Heart left ventricle (tissue), 16 donors: ENCODE data around the gene BMP3. TPM values are rescaled to one million over a fixed set of nuclear protein-coding genes. Genes with fewer than 3 reads are reported as not detected.

Source experiments
- ATAC-seq, 4 donors: fragments of 200-7000 bp; cut with Tn5 transposase; one replicate each; pipeline ENCODE4 v1.9.1; 2020 to 2022; ENCODE audit warnings: moderate library complexity in 4 of 4, mild to moderate bottlenecking in 3 of 4, moderate number of reproducible peaks in 1 of 4
- DNase-seq, 5 donors: peaks; one replicate each; pipeline ENCODE4 v3.0.0-alpha.2; 2020
- H3K27ac ChIP-seq, 12 donors: fragments of 200-600 bp; sonication (generic) in 4 of 12; one replicate each; pipeline versions ENCODE4 v1.5.0 to v1.8.0; 2016 to 2022; ENCODE audit warnings: mild to moderate bottlenecking in 2 of 12
- H3K27me3 ChIP-seq, 9 donors: fragments of 200-600 bp; sonication (generic) in 2 of 9; one replicate each; pipeline versions ENCODE4 v1.5.1 to v1.8.0; 2016 to 2022; ENCODE audit warnings: mild to moderate bottlenecking in 3 of 9
- H3K36me3 ChIP-seq, 9 donors: fragments of 200-600 bp; sonication (generic) in 2 of 9; one replicate each; pipeline versions ENCODE4 v1.5.0 to v1.8.0; 2018 to 2022; ENCODE audit warnings: mild to moderate bottlenecking in 2 of 9
- H3K4me1 ChIP-seq, 12 donors: fragments of 200-600 bp; sonication (generic) in 4 of 12; one replicate each; pipeline versions ENCODE4 v1.5.0 to v1.8.0; 2016 to 2022; ENCODE audit warnings: mild to moderate bottlenecking in 3 of 12
- H3K4me3 ChIP-seq, 12 donors: fragments of 200-600 bp; sonication (generic) in 4 of 12; one replicate each; pipeline versions ENCODE4 v1.5.0 to v1.8.0; 2017 to 2022; ENCODE audit warnings: mild to moderate bottlenecking in 9 of 12, moderate library complexity in 4 of 12
- H3K9me3 ChIP-seq, 12 donors: fragments of 200-600 bp; sonication (generic) in 4 of 12; one replicate each; pipeline versions ENCODE4 v1.5.0 to v1.8.0; 2016 to 2022; ENCODE audit warnings: mild to moderate bottlenecking in 1 of 12
- CTCF ChIP-seq, 12 donors: fragments of 200-600 bp; sonication (generic) in 4 of 12; IDR thresholded peaks; one replicate each; pipeline versions ENCODE4 v1.5.0 to v1.8.0; 2018 to 2022; ENCODE audit warnings: antibody characterized with exemption in 12 of 12, mild to moderate bottlenecking in 5 of 12
- POLR2A ChIP-seq, 2 donors: fragments of 450-650 bp; IDR thresholded peaks; one replicate each; pipeline ENCODE4 v1.6.1; 2017; ENCODE audit warnings: antibody characterized with exemption in 2 of 2, mild to moderate bottlenecking in 2 of 2, moderate library complexity in 2 of 2
- WGBS, 4 donors: extraction: QIAGEN DNeasy Blood & Tissue Kit in 2 of 4; methylation state at CpG; one replicate each; pipeline versions ENCODE4 v1.1.5 to v1.1.7; 2013 to 2018; 5-methylcytosine and 5-hydroxymethylcytosine counted together
- intact Hi-C, 10 donors: fragments of 100-400 bp; cut with DNase I; formaldehyde crosslinking; loops; one replicate each; pipeline versions ENCODE4 v1.11.1 to v1.14.2; 2022
- polyA plus RNA-seq, 2 donors: library from polyadenylated mRNA; stranded (reverse); fragments of 200-250 nt; gene quantifications; one replicate each; pipeline ENCODE4 v1.2.3, GENCODE V29; 2013
- total RNA-seq, 9 donors: library from RNA; depleted of rRNA in 2 of 9; stranded (reverse); fragments of >200 nt in 2 of 9; fragmentation: NEBNext Ultra II Directional in 3 of 9; extraction: Animal tissue kit (Norgen Biotek cat#: 25700) in 3 of 9; gene quantifications; one replicate each; pipeline versions ENCODE4 v1.1.0 to v1.2.4, GENCODE V29; 2016 to 2023
- donor health status: ischemic (EF 13 %, LVEDD 7.1; RV severe dilation, severe dysfunction).
- donor health status: healthy with polysubstance abuse.
- donor health status: DM: no; HTN: yes; CAD: no.
- donor health status: DM: no; HTN: no; CAD: no.
- donor health status: ischemic (EF 25% LVEDD 6.9; RV normal size, moderate dysfunction).
- donor health status: ischemic (EF 25% LVEDD 5.7; RV mildly dilated, moderate dysfunction).
- donor health status: healthy.
- donor health status: DM: yes; HTN: yes; CAD: no.
- donor health status: ischemic (EF 35%, LVEDD 5.7; RV mildly dilated, moderate dysfunction).
- donor health status: nonischemic (EF 11% LVEDD 7.7; RV severe dilation, severe dysfunction).
- donor health status: DM: yes; HTN: yes; CAD: no.
- donor health status: PGD.
- donor health status: ischemic (EF 29% LVEDD 5.4; RV normal size, mild dysfunction).
- donor health status: nonischemic (EF 23%, LVEDD 6.1; RV moderate dilation, normal function).

BMP3 gene
- total and polyA plus RNA-seq, 11 donors = 0.04 to 3.7 TPM; not detected in 9

GRCh38 chr4:81062001-81062400 lies 31.5 kb downstream of the BMP3 start:
- TF ChIP-seq POLR2A (IDR thresholded peaks at IDR 0.05) (no peak), CTCF (IDR thresholded peaks at IDR 0.05) (no peak)
- Histone ChIP-seq H3K27ac (no peak overlapping the region), H3K9me3 (no peaks in the 10 kb centered on the region), H3K27me3 (peaks cover 0 to 8% (median 0%) of the 10 kb centered on the region in 9 donors), H3K4me1 (no peaks in the 10 kb centered on the region), H3K36me3 (no peaks in the 10 kb centered on the region), H3K4me3 (no peak overlapping the region)
- DNase-seq (no peak), ATAC-seq (no peak)
- 32 to 65% (median 49%) methylated on average over 1 of the region's 1 CpG for WGBS, 4 donors
- intact Hi-C loops = no loop called here

GRCh38 chr4:81065446-81065845 lies 34.9 kb downstream of the BMP3 start:
- intact Hi-C loops = loop anchor here in 1 of 10 donors (5.0 kb wide), 1 partner anchor 287 kb away; no protein-coding TSS in a partner anchor
- ATAC-seq = no peak
- H3K27me3 ChIP-seq = peaks cover 0 to 3% (median 0%) of the 10 kb centered on the region in 9 donors
- 58 to 78% (median 61%) methylated on average over 5 of the region's 5 CpGs for WGBS, 4 donors
- no peak for DNase-seq
- H3K36me3 ChIP-seq = no peaks in the 10 kb centered on the region
- no peaks in the 10 kb centered on the region for H3K4me1 ChIP-seq
- no peak overlapping the region for H3K27ac ChIP-seq
- TF ChIP-seq POLR2A (IDR thresholded peaks at IDR 0.05) (no peak), CTCF (IDR thresholded peaks at IDR 0.05) (no peak)
- no peaks in the 10 kb centered on the region for H3K9me3 ChIP-seq
- no peak overlapping the region for H3K4me3 ChIP-seq

- Histone ChIP-seq H3K4me3 (no peak overlapping the region), H3K27ac (no peak overlapping the region), H3K9me3 (no peaks in the 10 kb centered on the region), H3K27me3 (peaks cover 0 to 3% (median 0%) of the 10 kb centered on the region in 9 donors), H3K36me3 (no peaks in the 10 kb centered on the region), H3K4me1 (no peaks in the 10 kb centered on the region)
- TF ChIP-seq CTCF (IDR thresholded peaks at IDR 0.05) (peak; percentile 72 to 93 (median 84)), POLR2A (IDR thresholded peaks at IDR 0.05) (no peak)
- 8 to 13% (median 9%) methylated on average over 6 of the region's 6 CpGs for WGBS, 4 donors
- ATAC-seq (peak; percentile 58 to 81 (median 75)), DNase-seq (peak; percentile 20 to 50 (median 32))
- intact Hi-C loops = loop anchor here in 9 of 10 donors (1.0 to 5.0 kb wide), 5 partner anchors 281 to 285 kb away; no protein-coding TSS in a partner anchor
These were observed 39.3 kb downstream of the BMP3 start for GRCh38 chr4:81069706-81070331.

- Histone ChIP-seq H3K9me3 (no peaks in the 10 kb centered on the region), H3K4me1 (no peaks in the 10 kb centered on the region), H3K36me3 (no peaks in the 10 kb centered on the region), H3K27ac (no peak overlapping the region), H3K4me3 (no peak overlapping the region), H3K27me3 (peaks cover 0 to 3% (median 0%) of the 10 kb centered on the region in 9 donors)
- DNase-seq (no peak), ATAC-seq (no peak)
- intact Hi-C loops = loop anchor here in 2 of 10 donors (2.0 kb wide), 1 partner anchor 280 kb away; no protein-coding TSS in a partner anchor
- WGBS, 4 donors = 29 to 47% (median 40%) methylated on average over 2 of the region's 2 CpGs
- TF ChIP-seq POLR2A (IDR thresholded peaks at IDR 0.05) = no peak
- TF ChIP-seq CTCF (IDR thresholded peaks at IDR 0.05) = no peak
These were observed 40.5 kb downstream of the BMP3 start for GRCh38 chr4:81071013-81071412.
